Activated naive CD8-positive, alpha-beta T cell treated with anti-CD3 and anti-CD28 coated beads, Interleukin-2, amount 10 ng/mL, durations not matched to agents 7 days and 5 days (primary cell): ENCODE results near the gene GPC4. TPM values are rescaled to one million over a fixed set of nuclear protein-coding genes. Genes with fewer than 3 reads are reported as not detected.

ENCODE experiments used
- ATAC-seq: fragments of 150-1000 bp; cut with Tn5 transposase; one replicate; pipeline ENCODE4 v1.10.0; 2021; ENCODE audit warnings: low read depth, moderate library complexity
- POLR2A ChIA-PET: fragments of 350-600 bp; sonication (Branson Sonifier 250); formaldehyde crosslinking; loops from one replicate; lab custom pipeline; 2021; ENCODE audit warnings: antibody characterized with exemption; lab: Charles Lee
- DNase-seq: peaks from one replicate; pipeline ENCODE4 v3.0.0; 2021
- H3K27ac Mint-ChIP-seq: one replicate; pipeline ENCODE4 v1.8.0; 2022; ENCODE audit warnings: mild to moderate bottlenecking, mixed read lengths
- H3K27me3 Mint-ChIP-seq: one replicate; pipeline ENCODE4 v1.8.0; 2022; ENCODE audit warnings: mild to moderate bottlenecking, moderate library complexity, mixed read lengths
- H3K36me3 Mint-ChIP-seq: one replicate; pipeline ENCODE4 v1.8.0; 2021; ENCODE audit warnings: mild to moderate bottlenecking, mixed read lengths
- H3K4me1 Mint-ChIP-seq: one replicate; pipeline ENCODE4 v1.8.0; 2021; ENCODE audit warnings: mixed read lengths
- H3K4me3 Mint-ChIP-seq: one replicate; pipeline ENCODE4 v1.8.0; 2022; ENCODE audit warnings: mild to moderate bottlenecking, moderate library complexity, mixed read lengths
- H3K9me3 Mint-ChIP-seq: one replicate; pipeline ENCODE4 v1.8.0; 2021; ENCODE audit warnings: mixed read lengths
- total RNA-seq, 2 experiments: library from RNA; stranded (reverse); gene quantifications; one replicate each; pipeline ENCODE4 v1.2.3, GENCODE V29; 2021

GPC4 gene
- total RNA-seq, 2 experiments from 2014 or later: not detected

DNA sequence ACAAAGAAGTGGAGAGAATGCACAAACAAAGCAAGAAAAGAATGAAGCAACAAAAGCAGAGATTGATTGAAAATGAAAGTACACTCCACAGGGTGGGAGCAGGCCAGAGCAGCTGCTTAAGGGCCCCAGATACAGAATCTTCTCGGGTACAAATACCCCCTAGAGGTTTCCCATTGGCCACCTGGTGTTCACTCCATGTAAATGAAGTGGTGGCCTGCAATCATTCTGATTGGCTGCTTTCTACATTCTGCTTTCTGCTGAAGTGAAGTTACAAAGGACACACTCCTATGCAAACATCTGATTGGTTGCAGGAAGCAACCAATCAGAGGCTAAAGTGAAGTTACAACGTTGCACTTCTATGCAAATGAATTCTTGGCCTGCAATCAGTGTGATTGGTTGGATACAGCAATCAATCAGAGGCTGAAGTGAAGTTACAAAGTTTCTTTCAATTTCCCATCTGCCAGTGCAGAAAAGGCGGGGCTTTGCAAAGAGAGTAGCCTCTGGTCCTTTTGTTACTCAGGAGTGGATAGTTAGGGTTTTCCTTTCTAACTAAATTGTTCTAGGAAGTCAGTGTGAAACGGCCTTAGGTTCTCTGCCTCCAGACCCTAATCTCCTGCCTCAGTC lies 19.0 kb upstream of the GPC4 start:
- DNase-seq (no peak), ATAC-seq (no peak)
- Mint-ChIP-seq H3K4me1 (no peaks in the 10 kb centered on the region), H3K27me3 (no peaks in the 10 kb centered on the region), H3K4me3 (no peak overlapping the region), H3K36me3 (no peaks in the 10 kb centered on the region), H3K27ac (no peak overlapping the region), H3K9me3 (no peaks in the 10 kb centered on the region)
- POLR2A ChIA-PET: no interaction called here

DNA sequence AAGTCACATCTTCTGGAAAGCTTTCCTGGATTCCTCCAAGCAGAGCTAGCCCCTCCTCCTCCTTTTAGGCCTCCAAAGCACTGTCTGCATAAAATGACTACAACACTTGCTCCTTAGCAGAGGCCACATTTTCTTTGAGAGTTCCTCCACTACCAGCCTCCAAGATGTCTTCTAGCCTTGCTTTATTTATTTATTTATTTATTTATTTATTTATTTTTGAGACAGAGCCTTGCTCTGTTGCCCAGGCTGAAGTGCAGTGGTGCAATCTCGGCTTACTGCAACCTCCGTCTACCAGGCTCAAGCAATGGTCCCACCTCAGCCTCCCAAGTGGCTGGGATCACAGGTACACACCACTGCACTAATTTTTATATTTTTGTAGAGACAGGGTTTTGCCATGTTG lies 4.6 kb upstream of the GPC4 start:
- Mint-ChIP-seq H3K27ac (no peak overlapping the region), H3K27me3 (peaks cover 28% of the 10 kb centered on the region), H3K4me1 (no peaks in the 10 kb centered on the region), H3K4me3 (no peak overlapping the region), H3K36me3 (no peaks in the 10 kb centered on the region), H3K9me3 (no peaks in the 10 kb centered on the region)
- DNase-seq (no peak), ATAC-seq (no peak)
- POLR2A ChIA-PET: no interaction called here

DNA sequence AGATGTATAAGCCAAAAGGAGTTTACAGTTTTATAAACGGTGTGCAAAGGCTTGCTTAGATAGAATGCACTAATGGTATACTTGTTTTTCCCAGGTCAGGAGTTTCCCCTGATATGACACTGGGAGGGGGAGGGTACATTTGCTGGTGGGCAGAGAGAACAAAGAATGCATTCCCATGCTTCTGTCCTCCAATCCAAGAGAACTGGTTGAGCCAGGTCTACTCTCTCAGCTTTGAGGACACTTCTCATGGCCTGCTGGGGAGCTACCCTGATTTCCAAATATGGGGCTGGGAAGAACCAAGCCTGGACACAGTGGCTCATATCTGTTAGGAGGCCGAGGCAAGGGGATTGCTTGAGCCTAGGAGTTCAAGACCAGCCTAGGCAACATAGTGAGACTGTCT lies 3.3 kb upstream of the GPC4 start:
- POLR2A ChIA-PET: no interaction called here
- DNase-seq: no peak
- no peak overlapping the region for H3K4me3 Mint-ChIP-seq
- H3K9me3 Mint-ChIP-seq: no peaks in the 10 kb centered on the region
- no peaks in the 10 kb centered on the region for H3K36me3 Mint-ChIP-seq
- ATAC-seq: no peak
- peaks cover 34% of the 10 kb centered on the region for H3K27me3 Mint-ChIP-seq
- H3K4me1 Mint-ChIP-seq: peaks cover 3% of the 10 kb centered on the region
- no peak overlapping the region for H3K27ac Mint-ChIP-seq

DNA sequence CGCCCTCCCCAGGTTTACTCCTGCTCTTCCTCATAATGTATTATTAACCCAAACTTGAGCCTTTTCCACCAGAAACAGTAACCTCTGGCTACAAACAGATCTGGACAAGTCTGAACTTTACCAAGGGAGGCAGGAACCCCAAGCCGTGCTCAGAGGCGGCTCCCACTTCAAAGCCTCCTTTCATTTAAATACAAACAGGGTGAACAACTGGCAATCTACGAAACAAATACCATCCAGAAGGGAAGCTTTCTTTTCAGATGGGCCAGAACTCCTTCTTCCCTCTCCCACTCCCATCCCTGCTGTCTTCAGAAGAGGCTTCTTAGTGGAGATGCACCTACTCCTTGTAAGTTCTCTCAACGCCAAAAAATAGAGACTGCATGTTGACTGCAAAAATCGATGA lies 2.1 kb upstream of the GPC4 start:
- DNase-seq: no peak
- POLR2A ChIA-PET: no interaction called here
- no peak for ATAC-seq
- H3K4me3 Mint-ChIP-seq: no peak overlapping the region
- peaks cover 45% of the 10 kb centered on the region for H3K27me3 Mint-ChIP-seq
- no peak overlapping the region for H3K27ac Mint-ChIP-seq
- peaks cover 3% of the 10 kb centered on the region for H3K4me1 Mint-ChIP-seq
- H3K36me3 Mint-ChIP-seq: no peaks in the 10 kb centered on the region
- H3K9me3 Mint-ChIP-seq: no peaks in the 10 kb centered on the region

DNA sequence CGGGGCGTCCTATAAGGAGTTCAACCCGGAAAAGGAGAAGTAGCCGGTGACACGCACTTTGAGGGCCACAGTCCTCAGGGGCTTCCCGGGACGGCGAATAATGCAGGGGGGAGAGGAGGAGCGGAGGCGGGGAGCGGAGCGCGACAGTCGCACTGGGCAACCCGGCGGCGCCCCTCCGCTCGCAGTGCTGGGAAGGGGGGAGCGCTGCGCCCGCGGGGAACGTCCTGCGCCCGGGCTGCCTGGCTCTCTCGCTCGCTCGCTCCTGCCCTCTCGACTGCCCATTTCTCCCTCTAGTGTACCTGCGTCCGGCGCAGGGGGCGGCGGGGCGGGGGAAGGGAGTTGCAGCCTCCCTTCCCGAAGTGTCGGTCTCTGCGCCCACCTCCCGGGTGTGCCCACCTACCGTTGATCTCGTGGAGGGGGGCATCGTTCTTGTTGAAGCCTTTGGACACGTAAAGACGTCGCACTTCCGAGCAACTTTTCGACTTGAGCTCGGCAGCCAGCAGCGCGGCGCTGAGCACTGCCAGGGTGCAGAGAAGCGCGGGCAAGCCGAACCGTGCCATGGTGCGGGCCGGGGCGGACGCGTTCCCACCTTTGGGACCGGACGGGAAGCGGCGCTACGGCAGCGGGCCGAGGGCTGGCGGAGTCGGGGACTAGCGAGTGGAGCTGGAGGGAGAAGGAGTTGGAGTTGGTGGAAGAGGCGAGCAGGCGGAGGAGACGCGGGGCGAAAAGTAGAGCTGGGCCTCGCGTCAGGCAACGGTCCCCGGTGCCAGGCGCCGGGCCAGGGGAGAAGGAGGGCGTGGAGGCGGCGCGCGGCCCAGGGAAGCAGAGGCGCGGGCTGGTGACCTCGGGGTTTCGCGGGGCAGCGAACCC lies 648 bp downstream of the GPC4 start:
- H3K36me3 Mint-ChIP-seq: no peaks in the 10 kb centered on the region
- ATAC-seq: no peak
- no peaks in the 10 kb centered on the region for H3K9me3 Mint-ChIP-seq
- peaks cover 3% of the 10 kb centered on the region for H3K4me1 Mint-ChIP-seq
- peak; percentile 28 for DNase-seq
- peak overlapping the region; percentile 69 for H3K4me3 Mint-ChIP-seq
- H3K27ac Mint-ChIP-seq: no peak overlapping the region
- POLR2A ChIA-PET: no interaction called here
- H3K27me3 Mint-ChIP-seq: peaks cover 57% of the 10 kb centered on the region

DNA sequence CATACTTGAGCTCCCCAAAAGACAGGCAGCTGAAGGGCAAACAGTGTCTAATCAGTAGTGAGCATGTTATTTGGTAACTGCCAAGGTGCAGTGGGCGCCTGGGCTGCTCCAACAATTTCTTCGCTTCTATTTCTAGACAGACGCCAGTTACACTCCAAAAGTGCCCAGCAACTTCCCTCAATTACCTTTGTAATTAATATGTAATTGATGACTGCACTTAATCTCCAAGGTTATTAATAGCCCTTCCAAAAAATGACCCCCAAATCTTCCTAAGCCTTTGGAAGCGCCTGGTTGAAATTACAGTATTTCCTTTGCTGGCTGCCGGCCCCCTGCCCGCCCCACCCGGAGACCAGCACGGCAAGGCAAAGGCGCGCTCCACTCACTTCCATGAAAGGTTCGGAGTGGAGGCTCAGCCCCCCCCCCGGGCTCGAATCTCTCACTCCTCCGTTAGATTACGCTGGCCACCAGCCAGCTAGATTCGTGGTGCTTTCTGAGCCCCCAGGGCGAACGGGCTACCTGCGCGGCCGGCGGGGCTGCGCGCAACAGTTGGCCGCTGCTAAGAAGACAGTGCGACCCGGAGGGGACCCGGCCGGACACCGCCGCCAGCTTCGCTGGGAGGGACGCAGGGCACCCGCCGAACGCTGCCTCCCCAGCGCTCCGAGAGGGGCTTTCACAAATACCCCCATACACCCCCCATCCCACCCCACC lies 1.9 kb downstream of the GPC4 start:
- no peak overlapping the region for H3K27ac Mint-ChIP-seq
- no peak overlapping the region for H3K4me3 Mint-ChIP-seq
- DNase-seq (no peak), ATAC-seq (no peak)
- POLR2A ChIA-PET: no interaction called here
- H3K4me1 Mint-ChIP-seq: peaks cover 3% of the 10 kb centered on the region
- H3K9me3 Mint-ChIP-seq: no peaks in the 10 kb centered on the region
- H3K36me3 Mint-ChIP-seq: no peaks in the 10 kb centered on the region
- peaks cover 57% of the 10 kb centered on the region for H3K27me3 Mint-ChIP-seq

DNA sequence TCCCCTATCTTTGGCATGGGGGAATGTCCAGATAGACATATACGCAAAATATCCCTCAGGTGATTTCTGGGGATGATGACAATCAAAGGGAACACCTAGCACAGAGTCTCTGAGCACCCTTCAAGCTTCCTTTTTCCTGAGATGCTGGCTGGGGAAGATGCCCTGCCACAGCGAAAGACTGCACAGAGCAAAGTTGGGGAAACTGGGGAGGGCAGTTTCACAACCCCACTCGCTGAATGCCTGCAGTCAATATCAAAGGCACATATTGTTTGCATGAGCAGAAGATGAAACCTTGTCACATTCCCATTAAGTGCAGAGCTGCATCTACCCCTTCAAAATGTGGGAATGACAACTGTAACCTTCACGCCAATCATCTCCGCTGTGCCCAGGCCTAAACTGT lies 2.6 kb downstream of the GPC4 start:
- H3K36me3 Mint-ChIP-seq: no peaks in the 10 kb centered on the region
- ATAC-seq: no peak
- H3K27me3 Mint-ChIP-seq: peaks cover 54% of the 10 kb centered on the region
- peaks cover 3% of the 10 kb centered on the region for H3K4me1 Mint-ChIP-seq
- no peaks in the 10 kb centered on the region for H3K9me3 Mint-ChIP-seq
- POLR2A ChIA-PET: interaction anchor here (0.5 kb wide), 1 partner anchor 10 kb away, joined by 3 read pairs; no protein-coding TSS in a partner anchor
- H3K27ac Mint-ChIP-seq: no peak overlapping the region
- no peak for DNase-seq
- no peak overlapping the region for H3K4me3 Mint-ChIP-seq

DNA sequence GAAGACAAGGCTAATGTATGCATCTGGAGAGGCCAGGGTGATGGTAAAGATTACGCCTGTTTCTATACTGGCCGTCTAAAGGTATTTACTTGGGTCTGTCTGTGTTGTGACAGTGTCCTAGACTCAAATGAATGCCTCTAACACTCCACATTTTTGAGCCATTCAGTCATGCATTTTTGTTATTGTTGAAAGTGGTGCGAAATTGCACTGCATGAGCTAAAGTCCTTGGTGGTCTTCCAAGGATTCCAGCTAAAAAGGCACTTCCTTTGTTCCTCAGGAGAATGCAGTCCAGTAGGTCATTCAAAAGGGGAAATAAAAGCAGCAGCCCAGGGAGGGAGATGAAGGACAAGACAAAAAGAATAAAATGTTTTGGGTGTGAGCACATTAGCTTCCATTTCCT lies 3.0 kb downstream of the GPC4 start:
- POLR2A ChIA-PET: interaction anchor here (0.5 kb wide), 1 partner anchor 10 kb away, joined by 3 read pairs; no protein-coding TSS in a partner anchor
- DNase-seq (no peak), ATAC-seq (no peak)
- Mint-ChIP-seq H3K27ac (no peak overlapping the region), H3K9me3 (no peaks in the 10 kb centered on the region), H3K4me3 (no peak overlapping the region), H3K4me1 (peaks cover 3% of the 10 kb centered on the region), H3K27me3 (peaks cover 50% of the 10 kb centered on the region), H3K36me3 (no peaks in the 10 kb centered on the region)

DNA sequence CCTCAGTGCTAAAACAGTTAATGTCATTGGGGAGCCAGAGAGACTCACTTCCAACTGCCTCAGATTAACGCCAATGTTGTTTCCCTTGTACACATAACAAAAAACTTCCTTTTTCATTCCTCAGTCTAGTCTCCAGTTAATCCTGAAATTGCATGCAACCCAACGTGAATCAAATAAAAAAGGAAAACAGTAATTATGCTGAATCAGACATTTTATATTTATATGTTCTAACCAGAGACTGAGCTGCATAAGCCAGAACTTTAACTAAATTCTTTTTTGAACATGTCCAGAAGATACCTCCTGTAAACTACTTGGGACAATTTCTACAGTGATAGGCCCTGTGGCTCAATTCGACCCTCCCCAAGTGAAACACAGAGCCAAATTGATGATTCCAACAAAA lies 4.7 kb downstream of the GPC4 start:
- Mint-ChIP-seq H3K4me1 (peaks cover 3% of the 10 kb centered on the region), H3K27ac (no peak overlapping the region), H3K9me3 (no peaks in the 10 kb centered on the region), H3K4me3 (no peak overlapping the region), H3K27me3 (peaks cover 38% of the 10 kb centered on the region), H3K36me3 (no peaks in the 10 kb centered on the region)
- no peak for ATAC-seq
- POLR2A ChIA-PET: no interaction called here
- no peak for DNase-seq

DNA sequence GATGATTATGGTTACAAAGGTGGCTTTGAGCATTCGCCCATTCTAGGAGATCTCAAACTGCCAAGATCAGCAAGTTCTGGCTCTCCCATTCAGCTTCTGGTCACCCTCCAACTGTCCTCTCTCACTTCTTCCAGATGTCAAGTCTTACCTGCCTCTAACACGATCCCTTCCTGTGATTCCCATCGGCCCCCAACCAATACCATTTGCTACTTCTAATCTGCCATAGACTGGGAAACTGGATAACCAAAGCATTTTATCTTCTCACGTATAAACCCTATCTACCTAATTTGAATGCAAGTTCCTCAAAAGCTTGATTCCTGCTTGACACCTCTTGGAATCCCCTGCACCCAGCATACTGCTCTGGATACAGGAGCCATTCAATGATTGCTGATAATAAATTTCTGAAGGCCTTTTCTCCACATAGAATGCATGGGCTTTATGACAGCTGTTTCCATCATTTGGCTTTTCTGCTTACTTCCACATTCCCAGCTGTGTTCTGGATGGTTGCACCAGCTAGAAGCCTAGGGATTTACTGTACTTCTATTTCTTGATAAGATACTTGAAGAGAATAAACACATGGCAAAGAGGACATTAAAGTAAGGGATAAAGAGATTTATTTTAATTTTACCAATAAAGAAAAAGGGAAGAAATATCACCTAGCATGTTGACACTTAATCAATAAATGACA lies 9.6 kb downstream of the GPC4 start:
- POLR2A ChIA-PET: no interaction called here
- H3K9me3 Mint-ChIP-seq: no peaks in the 10 kb centered on the region
- H3K36me3 Mint-ChIP-seq: no peaks in the 10 kb centered on the region
- peaks cover 9% of the 10 kb centered on the region for H3K27me3 Mint-ChIP-seq
- DNase-seq: no peak
- ATAC-seq: no peak
- H3K4me1 Mint-ChIP-seq: peaks cover 5% of the 10 kb centered on the region
- no peak overlapping the region for H3K27ac Mint-ChIP-seq
- H3K4me3 Mint-ChIP-seq: no peak overlapping the region

DNA sequence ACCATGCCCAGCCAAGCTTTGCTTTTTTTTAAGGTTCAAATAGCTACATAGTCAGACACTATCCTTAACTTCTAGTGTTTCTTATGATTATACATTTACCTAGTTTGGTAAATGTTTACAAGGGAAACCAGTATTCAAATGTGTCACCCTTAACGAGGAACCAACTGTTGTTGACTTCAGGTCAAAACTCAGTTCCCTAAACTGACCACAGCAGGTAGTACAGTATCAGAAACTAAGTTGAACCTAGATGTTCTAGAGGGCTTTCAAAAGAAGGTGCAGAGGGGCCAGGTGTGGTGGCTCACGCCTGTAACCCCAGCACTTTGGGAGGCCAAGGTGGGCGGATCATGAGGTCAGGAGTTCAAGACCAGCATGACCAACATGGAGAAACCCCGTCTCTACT lies 11.3 kb downstream of the GPC4 start:
- Mint-ChIP-seq H3K27me3 (peaks cover 4% of the 10 kb centered on the region), H3K4me1 (peaks cover 5% of the 10 kb centered on the region), H3K4me3 (no peak overlapping the region), H3K27ac (no peak overlapping the region), H3K36me3 (no peaks in the 10 kb centered on the region), H3K9me3 (no peaks in the 10 kb centered on the region)
- POLR2A ChIA-PET: no interaction called here
- ATAC-seq (no peak), DNase-seq (no peak)

DNA sequence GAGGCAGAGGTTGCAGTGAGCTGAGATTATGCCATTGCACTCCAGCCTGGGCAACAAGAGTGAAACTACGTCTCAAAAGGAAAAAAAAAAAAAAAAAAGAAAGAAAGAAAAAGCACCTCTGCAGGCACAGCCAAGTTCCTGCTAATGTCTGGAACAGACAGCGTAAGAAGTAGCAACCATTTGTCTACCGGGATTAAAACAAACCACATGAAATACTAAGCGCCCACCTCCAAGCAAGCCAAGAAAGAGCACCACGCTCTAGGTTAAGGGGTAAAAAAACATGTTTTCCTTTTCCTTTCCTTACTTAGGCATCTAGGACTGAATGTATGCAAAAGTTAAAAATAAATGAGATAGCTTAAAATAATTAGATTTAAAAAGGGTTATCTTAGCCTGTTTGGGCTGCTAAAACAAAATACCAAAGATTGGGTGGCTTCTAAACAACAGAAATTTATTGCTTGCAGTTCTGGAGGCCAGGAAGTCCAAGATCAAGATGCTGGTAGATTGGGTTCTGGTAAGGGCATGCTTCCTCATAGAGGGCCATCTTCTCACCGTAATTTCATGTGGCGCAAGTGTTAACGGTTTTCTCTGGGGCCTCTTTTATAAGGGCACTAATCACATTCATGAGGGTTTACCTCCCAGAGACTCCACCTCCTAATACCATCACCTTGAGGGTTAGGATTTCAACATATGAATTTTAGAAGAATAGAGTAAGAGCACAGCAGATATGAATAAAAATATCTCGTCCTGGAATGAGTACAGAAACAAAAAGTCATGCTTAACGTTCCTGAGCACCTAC lies 12.3 kb downstream of the GPC4 start:
- Mint-ChIP-seq H3K9me3 (no peaks in the 10 kb centered on the region), H3K36me3 (no peaks in the 10 kb centered on the region), H3K4me1 (peaks cover 5% of the 10 kb centered on the region), H3K4me3 (no peak overlapping the region), H3K27ac (peak overlapping the region; percentile 83), H3K27me3 (peaks cover 4% of the 10 kb centered on the region)
- POLR2A ChIA-PET: interaction anchor here (0.7 kb wide), 2 partner anchors 9 to 665 kb away, joined by 3 to 6 read pairs; no protein-coding TSS in a partner anchor
- DNase-seq: no peak
- ATAC-seq: no peak
